Measurements from ENCODE around the gene P2RY4.

Gene P2RY4

GRCh38 chrX:70257423-70258288 lies 2.3 kb downstream of the P2RY4 start:
- Histone ChIP-seq H3K27me3 (replicated peaks in 2 of 5; ENCODE audit: control insufficient read depth in 4 of 5, insufficient read depth in 5 of 5, low read length in 4 of 5) (no peaks in the 10 kb centered on the region), H3K4me3 (ENCODE audit: control insufficient read depth in 1 of 7, extremely low read depth in 1 of 7, insufficient read depth in 4 of 7, low read depth in 2 of 7, low read length in 6 of 7) (no peak overlapping the region), H3K27ac (ENCODE audit: insufficient read depth in 1 of 2, low read depth in 1 of 2, low read length in 2 of 2, poor library complexity in 1 of 2, severe bottlenecking in 2 of 2) (no peak overlapping the region), H3K4me1 (ENCODE audit: control extremely low read depth in 1 of 4, control insufficient read depth in 4 of 4, insufficient read depth in 4 of 4, low read length in 3 of 4) (no peaks in the 10 kb centered on the region), H3K36me3 (ENCODE audit: control insufficient read depth in 4 of 4, insufficient read depth in 4 of 4, low read length in 3 of 4) (no peaks in the 10 kb centered on the region), H3K9me3 (ENCODE audit: control extremely low read depth in 1 of 5, control insufficient read depth in 4 of 5, insufficient read depth in 2 of 5, low read depth in 1 of 5, low read length in 4 of 5) (no peaks in the 10 kb centered on the region)
- ChIA-PET CTCF (no interaction called here), POLR2A (no interaction called here)
- DNase-seq = no peak
- WGBS (ENCODE audit: insufficient coverage) = 77% methylated on average over 4 of the region's 5 CpGs

GRCh38 chrX:70255452-70255851 lies 4.6 kb downstream of the P2RY4 start:
- Histone ChIP-seq H3K36me3 (ENCODE audit: control insufficient read depth in 4 of 4, insufficient read depth in 4 of 4, low read length in 3 of 4) (no peaks in the 10 kb centered on the region), H3K27me3 (replicated peaks in 2 of 5; ENCODE audit: control insufficient read depth in 4 of 5, insufficient read depth in 5 of 5, low read length in 4 of 5) (no peaks in the 10 kb centered on the region), H3K9me3 (ENCODE audit: control extremely low read depth in 1 of 5, control insufficient read depth in 4 of 5, insufficient read depth in 2 of 5, low read depth in 1 of 5, low read length in 4 of 5) (no peaks in the 10 kb centered on the region), H3K4me1 (ENCODE audit: control extremely low read depth in 1 of 4, control insufficient read depth in 4 of 4, insufficient read depth in 4 of 4, low read length in 3 of 4) (no peaks in the 10 kb centered on the region), H3K4me3 (ENCODE audit: control insufficient read depth in 1 of 7, extremely low read depth in 1 of 7, insufficient read depth in 4 of 7, low read depth in 2 of 7, low read length in 6 of 7) (no peak overlapping the region), H3K27ac (ENCODE audit: insufficient read depth in 1 of 2, low read depth in 1 of 2, low read length in 2 of 2, poor library complexity in 1 of 2, severe bottlenecking in 2 of 2) (no peak overlapping the region)
- ChIA-PET POLR2A (no interaction called here), CTCF (no interaction called here)
- DNase-seq = no peak
- no CpG with 5 or more reads among the region's 2 CpGs for WGBS (ENCODE audit: insufficient coverage)

GRCh38 chrX:70254909-70255308 lies 5.1 kb downstream of the P2RY4 start:
- ChIA-PET CTCF (no interaction called here), POLR2A (no interaction called here)
- no peaks in the 10 kb centered on the region for H3K4me1 ChIP-seq (ENCODE audit: control extremely low read depth in 1 of 4, control insufficient read depth in 4 of 4, insufficient read depth in 4 of 4, low read length in 3 of 4)
- no peaks in the 10 kb centered on the region for H3K27me3 ChIP-seq (replicated peaks in 2 of 5; ENCODE audit: control insufficient read depth in 4 of 5, insufficient read depth in 5 of 5, low read length in 4 of 5)
- WGBS (ENCODE audit: insufficient coverage) = 70% methylated on average over 2 of the region's 3 CpGs
- H3K27ac ChIP-seq (ENCODE audit: insufficient read depth in 1 of 2, low read depth in 1 of 2, low read length in 2 of 2, poor library complexity in 1 of 2, severe bottlenecking in 2 of 2) = no peak overlapping the region
- no peaks in the 10 kb centered on the region for H3K9me3 ChIP-seq (ENCODE audit: control extremely low read depth in 1 of 5, control insufficient read depth in 4 of 5, insufficient read depth in 2 of 5, low read depth in 1 of 5, low read length in 4 of 5)
- no peaks in the 10 kb centered on the region for H3K36me3 ChIP-seq (ENCODE audit: control insufficient read depth in 4 of 4, insufficient read depth in 4 of 4, low read length in 3 of 4)
- no peak for DNase-seq
- H3K4me3 ChIP-seq (ENCODE audit: control insufficient read depth in 1 of 7, extremely low read depth in 1 of 7, insufficient read depth in 4 of 7, low read depth in 2 of 7, low read length in 6 of 7) = no peak overlapping the region

GRCh38 chrX:70254063-70254400 lies 6.0 kb downstream of the P2RY4 start:
- no peak for DNase-seq
- H3K4me1 ChIP-seq (ENCODE audit: control extremely low read depth in 1 of 4, control insufficient read depth in 4 of 4, insufficient read depth in 4 of 4, low read length in 3 of 4) = no peaks in the 10 kb centered on the region
- H3K4me3 ChIP-seq (ENCODE audit: control insufficient read depth in 1 of 7, extremely low read depth in 1 of 7, insufficient read depth in 4 of 7, low read depth in 2 of 7, low read length in 6 of 7) = no peak overlapping the region
- ChIA-PET POLR2A (no interaction called here), CTCF (no interaction called here)
- no peaks in the 10 kb centered on the region for H3K36me3 ChIP-seq (ENCODE audit: control insufficient read depth in 4 of 4, insufficient read depth in 4 of 4, low read length in 3 of 4)
- no peak overlapping the region for H3K27ac ChIP-seq (ENCODE audit: insufficient read depth in 1 of 2, low read depth in 1 of 2, low read length in 2 of 2, poor library complexity in 1 of 2, severe bottlenecking in 2 of 2)
- 100% methylated on average over 1 of the region's 1 CpG for WGBS (ENCODE audit: insufficient coverage)
- no peaks in the 10 kb centered on the region for H3K9me3 ChIP-seq (ENCODE audit: control extremely low read depth in 1 of 5, control insufficient read depth in 4 of 5, insufficient read depth in 2 of 5, low read depth in 1 of 5, low read length in 4 of 5)
- no peaks in the 10 kb centered on the region for H3K27me3 ChIP-seq (replicated peaks in 2 of 5; ENCODE audit: control insufficient read depth in 4 of 5, insufficient read depth in 5 of 5, low read length in 4 of 5)

GRCh38 chrX:70253377-70254062 lies 6.5 kb downstream of the P2RY4 start:
- no CpG with 5 or more reads among the region's 3 CpGs for WGBS (ENCODE audit: insufficient coverage)
- Histone ChIP-seq H3K4me3 (ENCODE audit: control insufficient read depth in 1 of 7, extremely low read depth in 1 of 7, insufficient read depth in 4 of 7, low read depth in 2 of 7, low read length in 6 of 7) (no peak overlapping the region), H3K27ac (ENCODE audit: insufficient read depth in 1 of 2, low read depth in 1 of 2, low read length in 2 of 2, poor library complexity in 1 of 2, severe bottlenecking in 2 of 2) (no peak overlapping the region), H3K4me1 (ENCODE audit: control extremely low read depth in 1 of 4, control insufficient read depth in 4 of 4, insufficient read depth in 4 of 4, low read length in 3 of 4) (no peaks in the 10 kb centered on the region), H3K9me3 (ENCODE audit: control extremely low read depth in 1 of 5, control insufficient read depth in 4 of 5, insufficient read depth in 2 of 5, low read depth in 1 of 5, low read length in 4 of 5) (no peaks in the 10 kb centered on the region), H3K27me3 (replicated peaks in 2 of 5; ENCODE audit: control insufficient read depth in 4 of 5, insufficient read depth in 5 of 5, low read length in 4 of 5) (no peaks in the 10 kb centered on the region), H3K36me3 (ENCODE audit: control insufficient read depth in 4 of 4, insufficient read depth in 4 of 4, low read length in 3 of 4) (no peaks in the 10 kb centered on the region)
- no peak for DNase-seq
- POLR2A ChIA-PET = no interaction called here
- CTCF ChIA-PET = no interaction called here

- DNase-seq = peak in 1 of 3 donors; percentile 1
Measured at GRCh38 chrX:70252491-70252890, 7.5 kb downstream of the P2RY4 start.

GRCh38 chrX:70247252-70247651 lies 12.8 kb downstream of the P2RY4 start:
- ChIA-PET CTCF (no interaction called here), POLR2A (no interaction called here)
- Histone ChIP-seq H3K9me3 (ENCODE audit: control extremely low read depth in 1 of 5, control insufficient read depth in 4 of 5, insufficient read depth in 2 of 5, low read depth in 1 of 5, low read length in 4 of 5) (no peaks in the 10 kb centered on the region), H3K27me3 (replicated peaks in 2 of 5; ENCODE audit: control insufficient read depth in 4 of 5, insufficient read depth in 5 of 5, low read length in 4 of 5) (no peaks in the 10 kb centered on the region), H3K4me3 (ENCODE audit: control insufficient read depth in 1 of 7, extremely low read depth in 1 of 7, insufficient read depth in 4 of 7, low read depth in 2 of 7, low read length in 6 of 7) (no peak overlapping the region), H3K27ac (ENCODE audit: insufficient read depth in 1 of 2, low read depth in 1 of 2, low read length in 2 of 2, poor library complexity in 1 of 2, severe bottlenecking in 2 of 2) (no peak overlapping the region), H3K36me3 (ENCODE audit: control insufficient read depth in 4 of 4, insufficient read depth in 4 of 4, low read length in 3 of 4) (no peaks in the 10 kb centered on the region), H3K4me1 (ENCODE audit: control extremely low read depth in 1 of 4, control insufficient read depth in 4 of 4, insufficient read depth in 4 of 4, low read length in 3 of 4) (no peaks in the 10 kb centered on the region)
- no peak for DNase-seq
- WGBS (ENCODE audit: insufficient coverage) = 40% methylated on average over 1 of the region's 2 CpGs

More at GRCh38 chrX:70252491-70252890, 7.5 kb downstream of the P2RY4 start:
- H3K36me3 ChIP-seq (ENCODE audit: control insufficient read depth in 4 of 4, insufficient read depth in 4 of 4, low read length in 3 of 4) = no peaks in the 10 kb centered on the region
- ChIA-PET POLR2A (no interaction called here), CTCF (no interaction called here)
- H3K4me1 ChIP-seq (ENCODE audit: control extremely low read depth in 1 of 4, control insufficient read depth in 4 of 4, insufficient read depth in 4 of 4, low read length in 3 of 4) = no peaks in the 10 kb centered on the region
- no peaks in the 10 kb centered on the region for H3K9me3 ChIP-seq (ENCODE audit: control extremely low read depth in 1 of 5, control insufficient read depth in 4 of 5, insufficient read depth in 2 of 5, low read depth in 1 of 5, low read length in 4 of 5)
- 67% methylated on average over 1 of the region's 2 CpGs for WGBS (ENCODE audit: insufficient coverage)
- H3K27me3 ChIP-seq (replicated peaks in 2 of 5; ENCODE audit: control insufficient read depth in 4 of 5, insufficient read depth in 5 of 5, low read length in 4 of 5) = no peaks in the 10 kb centered on the region
- H3K4me3 ChIP-seq (ENCODE audit: control insufficient read depth in 1 of 7, extremely low read depth in 1 of 7, insufficient read depth in 4 of 7, low read depth in 2 of 7, low read length in 6 of 7) = no peak overlapping the region
- no peak overlapping the region for H3K27ac ChIP-seq (ENCODE audit: insufficient read depth in 1 of 2, low read depth in 1 of 2, low read length in 2 of 2, poor library complexity in 1 of 2, severe bottlenecking in 2 of 2)

All from common myeloid progenitor, CD34-positive (primary cell).